ENCODE data around the gene LRRC32. TPM values are rescaled to one million over a fixed set of nuclear protein-coding genes. Genes with fewer than 3 reads are reported as not detected.

LRRC32 gene
- total and polyA plus RNA-seq, 9 of the 15 experiments (the other 6 are each of a cell fraction or from before 2014, with no cell fraction given) = 0.10 to 0.50 (median 0.19) TPM; not detected in 5

GRCh38 chr11:76691655-76692054, 21.1 kb upstream of the LRRC32 start (continued):
- no peak for TF ChIP-seq C11orf30 (IDR thresholded peaks at IDR 0.05; ENCODE audit: low read depth)

- no peaks in the 10 kb centered on the region for H3K9me3 ChIP-seq (replicated peaks; ENCODE audit: control insufficient read depth, insufficient read depth, low read depth, low read length)
- 55% methylated on average over 3 of the region's 3 CpGs for WGBS (ENCODE audit: insufficient coverage, low coverage, missing lambda C conversion rate)
- no peak overlapping the region for H3K27ac ChIP-seq (ENCODE audit: extremely low read depth, low read depth, low read length)
- no peak overlapping the region for H3K4me2 ChIP-seq (ENCODE audit: insufficient read depth, low read length)
- no peaks in the 10 kb centered on the region for H3K9me1 ChIP-seq (ENCODE audit: control insufficient read depth, insufficient read depth, low read length)
- peaks cover 0 to 29% of the 10 kb centered on the region in 2 experiments; a peak in 3 of 5 replicates for H3K4me1 ChIP-seq (replicated peaks in 1 of 2; ENCODE audit: control insufficient read depth in 2 of 2, insufficient read depth in 2 of 2, low read length in 2 of 2)
- no peak overlapping the region for H2AFZ ChIP-seq (ENCODE audit: low read depth, low read length)
- H3K36me3 ChIP-seq (ENCODE audit: control insufficient read depth, insufficient read depth, low read length) = no peaks in the 10 kb centered on the region
- DNase-seq (ENCODE audit: extremely low read depth in 1 of 4, low spot score in 3 of 4) (no peak), ATAC-seq (no peak), FAIRE-seq (no peak)
- TF ChIP-seq CEBPB (tag; IDR thresholded peaks at IDR 0.05) (peak; percentile 91), CEBPG (CRISPR knock-in tag; IDR thresholded peaks at IDR 0.05) (peak; percentile 60; the same call in 1 of the 2 replicates), CEBPG (tag; conservative IDR thresholded peaks at IDR 0.05 in 1 of 2, IDR thresholded peaks at IDR 0.05 in 1 of 2) (peak; percentile 64 to 65), ARID3B (CRISPR knock-in tag; IDR thresholded peaks at IDR 0.05; ENCODE audit: borderline replicate concordance) (no peak), PHF20 (IDR thresholded peaks at IDR 0.05; ENCODE audit: partially characterized antibody) (no peak)
- no TSS peak for BruUV-seq (replicated peaks)
- in situ Hi-C loops (cut with MboI) (no loop called here), intact Hi-C loops (cut with micrococcal nuclease) (no loop called here)
- ChIA-PET POLR2A (interaction anchor here (1.1 kb wide), 1 partner anchor 9 kb away, joined by 3 read pairs; no protein-coding TSS in a partner anchor), CTCF (ENCODE audit: low intra/inter-chr PET ratio) (no interaction called here)
- no peaks in the 10 kb centered on the region for H3K79me2 ChIP-seq (ENCODE audit: control insufficient read depth, insufficient read depth, low read length)
- no peak overlapping the region for H3K4me3 ChIP-seq
- H3K9ac ChIP-seq (ENCODE audit: insufficient read depth in 1 of 2, low read depth in 2 of 2, low read length in 2 of 2) = no peak overlapping the region
- H3K27me3 ChIP-seq (ENCODE audit: control insufficient read depth in 2 of 2, insufficient read depth in 2 of 2, low read length in 2 of 2) = no peaks in the 10 kb centered on the region; a peak in 1 of 5 replicates
- no peaks in the 10 kb centered on the region for H4K20me1 ChIP-seq (replicated peaks; ENCODE audit: control insufficient read depth, insufficient read depth, low read length)
Observed at GRCh38 chr11:76690736-76691135, 20.2 kb upstream of the LRRC32 start.
